ENCODE measurements around the gene ZSWIM1. TPM values are rescaled to one million over a fixed set of nuclear protein-coding genes. Genes with fewer than 3 reads are reported as not detected.

Gene ZSWIM1
- total and polyA plus RNA-seq, 2 of the 13 experiments (the other 11 are each of a cell fraction or from before 2014, with no cell fraction given): 9.5 to 11.7 TPM

DNA sequence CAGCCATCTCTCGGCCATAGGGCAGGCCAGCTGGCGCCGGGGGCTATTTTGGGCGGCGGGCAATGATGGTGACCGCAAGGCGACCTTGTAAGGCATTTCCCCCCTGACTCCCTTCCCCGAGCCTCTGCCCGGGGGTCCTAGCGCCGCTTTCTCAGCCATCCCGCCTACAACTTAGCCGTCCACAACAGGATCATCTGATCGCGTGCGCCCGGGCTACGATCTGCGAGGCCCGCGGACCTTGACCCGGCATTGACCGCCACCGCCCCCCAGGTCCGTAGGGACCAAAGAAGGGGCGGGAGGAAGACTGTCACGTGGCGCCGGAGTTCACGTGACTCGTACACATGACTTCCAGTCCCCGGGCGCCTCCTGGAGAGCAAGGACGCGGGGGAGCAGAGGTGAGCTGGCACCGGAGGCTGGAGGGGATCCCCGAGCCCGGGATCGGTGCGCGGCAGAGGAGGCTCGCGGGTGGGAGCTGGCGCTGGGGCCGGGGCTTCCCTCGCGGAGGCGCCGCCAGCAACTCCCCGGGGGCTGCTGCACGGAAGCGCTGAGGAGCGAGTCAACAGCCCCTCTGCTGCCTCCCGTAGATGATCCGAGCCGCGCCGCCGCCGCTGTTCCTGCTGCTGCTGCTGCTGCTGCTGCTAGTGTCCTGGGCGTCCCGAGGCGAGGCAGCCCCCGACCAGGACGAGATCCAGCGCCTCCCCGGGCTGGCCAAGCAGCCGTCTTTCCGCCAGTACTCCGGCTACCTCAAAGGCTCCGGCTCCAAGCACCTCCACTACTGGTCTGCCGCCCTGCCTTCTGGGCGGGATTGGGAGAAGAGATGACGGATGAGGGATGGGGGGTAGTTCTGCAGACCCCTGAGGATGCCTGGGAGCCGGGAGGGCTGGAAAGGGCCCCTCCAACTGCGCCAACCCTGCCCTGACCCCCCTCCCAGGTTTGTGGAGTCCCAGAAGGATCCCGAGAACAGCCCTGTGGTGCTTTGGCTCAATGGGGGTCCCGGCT is 10.3 kb downstream of the ZSWIM1 start, which contains the start of the genes CTSA and NEURL2 (continued):
- no peak for TF ChIP-seq NONO (IDR thresholded peaks at IDR 0.05)
- peak; percentile 100 for TF ChIP-seq NONO (CRISPR knock-in tag; conservative IDR thresholded peaks at IDR 0.05)
- peak; percentile 47; the same call in 1 of the 2 replicates for TF ChIP-seq ADNP (CRISPR knock-in tag; IDR thresholded peaks at IDR 0.05)
- TF ChIP-seq ZBTB26 (CRISPR knock-in tag; IDR thresholded peaks at IDR 0.05; ENCODE audit: borderline replicate concordance): peak; percentile 96
- TF ChIP-seq CBX2 (IDR thresholded peaks at IDR 0.05; ENCODE audit: low read depth, low read length): no peak
- peak; percentile 41; the same call in 1 of the 2 replicates for TF ChIP-seq CBX2 (CRISPR knock-in tag; IDR thresholded peaks at IDR 0.05; ENCODE audit: low read depth)
- TF ChIP-seq ZNF543 (CRISPR knock-in tag; IDR thresholded peaks at IDR 0.05): peak; percentile 99
- peak; percentile 100 for TF ChIP-seq KAT8 (CRISPR knock-in tag; IDR thresholded peaks at IDR 0.05)
- peak; percentile 100 for TF ChIP-seq PHF20 (CRISPR knock-in tag; IDR thresholded peaks at IDR 0.05)
- TF ChIP-seq AHDC1 (CRISPR knock-in tag; IDR thresholded peaks at IDR 0.05; ENCODE audit: borderline replicate concordance): peak; percentile 66
- peak; percentile 96 for TF ChIP-seq ZNF776 (CRISPR knock-in tag; IDR thresholded peaks at IDR 0.05)
- TF ChIP-seq SNRNP70 (IDR thresholded peaks at IDR 0.05; ENCODE audit: low read depth, low read length): no peak
- TF ChIP-seq SMYD3 (CRISPR knock-in tag; IDR thresholded peaks at IDR 0.05): no peak; the same call in none of the 2 replicates
- peak; percentile 26; the same call in 1 of the 2 replicates for TF ChIP-seq PRDM4 (CRISPR knock-in tag; IDR thresholded peaks at IDR 0.05; ENCODE audit: borderline replicate concordance)
- peak; percentile 96 for TF ChIP-seq NAIF1 (CRISPR knock-in tag; IDR thresholded peaks at IDR 0.05; ENCODE audit: borderline replicate concordance)
- peak; percentile 100 for TF ChIP-seq SALL1 (CRISPR knock-in tag; IDR thresholded peaks at IDR 0.05)
- TF ChIP-seq CBX5 (CRISPR knock-in tag; IDR thresholded peaks at IDR 0.05; ENCODE audit: borderline replicate concordance): peak; percentile 99
- peak; percentile 95 for TF ChIP-seq ZNF790 (CRISPR knock-in tag; IDR thresholded peaks at IDR 0.05; ENCODE audit: borderline replicate concordance)
- peak; percentile 99 for TF ChIP-seq ZNF547 (CRISPR knock-in tag; IDR thresholded peaks at IDR 0.05)
- TF ChIP-seq ZFP36L1 (CRISPR knock-in tag; IDR thresholded peaks at IDR 0.05): peak; percentile 99
